Neural cell (in vitro differentiated cells): ENCODE data around the gene NUDT7. TPM values are rescaled to one million over a fixed set of nuclear protein-coding genes. Genes with fewer than 3 reads are reported as not detected.

Source experiments
- H2AFZ ChIP-seq: fragments of 200-600, 300-800 bp; sonication (generic), shearing (Covaris generic); 2 replicates; pipeline ENCODE4 v1.6.0; 2014; ENCODE audit warnings: low read depth, mild to moderate bottlenecking, antibody characterized with exemption, low read length, moderate library complexity
- H3F3A ChIP-seq: fragments of 200-600 bp; shearing (Covaris generic); 2 replicates; pipeline ENCODE4 v1.6.1; 2016; ENCODE audit warnings: mild to moderate bottlenecking, moderate library complexity, mixed read lengths, antibody characterized with exemption, low read length; ENCODE audit not compliant: insufficient read depth, poor library complexity, severe bottlenecking
- H3K27ac ChIP-seq: fragments of 200-600, 300-800 bp; sonication (generic), shearing (Covaris generic); 2 replicates; pipeline ENCODE4 v1.5.1; 2014; ENCODE audit warnings: mild to moderate bottlenecking, low read length, moderate library complexity
- H3K27me3 ChIP-seq: fragments of 300-800, 200-600 bp; sonication (generic), shearing (Covaris generic); 2 replicates; pipeline ENCODE4 v1.6.0; 2014; ENCODE audit warnings: mild to moderate bottlenecking, low read depth, low read length, moderate library complexity; ENCODE audit not compliant: insufficient read depth
- H3K36me3 ChIP-seq: fragments of 300-800, 200-600 bp; sonication (generic), shearing (Covaris generic); 2 replicates; pipeline ENCODE4 v1.5.1; 2014; ENCODE audit warnings: mild to moderate bottlenecking, antibody characterized with exemption, low read length, moderate library complexity; ENCODE audit not compliant: insufficient read depth
- H3K4me2 ChIP-seq: fragments of 300-800, 200-600 bp; sonication (generic), shearing (Covaris generic); 2 replicates; pipeline ENCODE4 v1.6.0; 2014; ENCODE audit warnings: mild to moderate bottlenecking, low read length
- H3K4me3 ChIP-seq: fragments of 300-800, 200-600 bp; sonication (generic), shearing (Covaris generic); 2 replicates; pipeline ENCODE4 v1.5.1; 2014; ENCODE audit warnings: mild to moderate bottlenecking, low read length, moderate library complexity
- H3K79me2 ChIP-seq: fragments of 200-600 bp; shearing (Covaris generic); replicated peaks from 2 replicates; pipeline ENCODE4 v1.6.0; 2014; ENCODE audit warnings: mild to moderate bottlenecking, low read length, moderate library complexity; ENCODE audit not compliant: insufficient read depth
- H3K9ac ChIP-seq: fragments of 300-800, 200-600 bp; sonication (generic), shearing (Covaris generic); 2 replicates; pipeline ENCODE4 v1.6.1; 2016; ENCODE audit warnings: mild to moderate bottlenecking, low read length, mixed read lengths
- H3K9me2 ChIP-seq: fragments of 200-600 bp; shearing (Covaris generic); 2 replicates; pipeline ENCODE4 v1.6.1; 2016; ENCODE audit warnings: mild to moderate bottlenecking, low read length, mixed read lengths; ENCODE audit not compliant: insufficient read depth
- H3K9me3 ChIP-seq: fragments of 200-600, 300-800 bp; sonication (generic), shearing (Covaris generic); 2 replicates; pipeline ENCODE4 v1.6.1; 2016; ENCODE audit warnings: mild to moderate bottlenecking, mixed run types, low read length, moderate library complexity, mixed read lengths
- H4K20me1 ChIP-seq: fragments of 200-600 bp; shearing (Covaris generic); 2 replicates; pipeline ENCODE4 v1.6.1; 2016; ENCODE audit warnings: mild to moderate bottlenecking, mixed run types; ENCODE audit not compliant: insufficient read depth
- CTCF ChIP-seq: fragments of 450-650 bp; IDR thresholded peaks from 2 replicates; pipeline ENCODE4 v1.5.1; 2014; ENCODE audit warnings: antibody characterized with exemption, mild to moderate bottlenecking, moderate library complexity; ENCODE audit not compliant: poor library complexity, severe bottlenecking
- EP300 ChIP-seq: fragments of 450-650 bp; conservative IDR thresholded peaks from 2 replicates; pipeline ENCODE4 v1.6.1; 2014; ENCODE audit warnings: antibody characterized with exemption, mild to moderate bottlenecking, moderate library complexity; ENCODE audit not compliant: poor library complexity, severe bottlenecking
- EZH2 ChIP-seq: fragments of 200-600, 300-800 bp; shearing (Covaris generic), sonication (generic); IDR thresholded peaks from 2 replicates; pipeline ENCODE4 v1.6.1; 2014; ENCODE audit warnings: antibody characterized with exemption, low read length, borderline replicate concordance, mild to moderate bottlenecking; ENCODE audit not compliant: insufficient read depth, poor library complexity, severe bottlenecking
- MXI1 ChIP-seq: fragments of 450-650 bp; conservative IDR thresholded peaks from 2 replicates; pipeline ENCODE4 v1.6.1; 2014; ENCODE audit warnings: antibody characterized with exemption, mild to moderate bottlenecking; ENCODE audit not compliant: poor library complexity, severe bottlenecking
- POLR2AphosphoS5 ChIP-seq: IDR thresholded peaks from 2 replicates; pipeline ENCODE4 v1.6.1; 2012
- RAD21 ChIP-seq: fragments of 450-650 bp; conservative IDR thresholded peaks from 2 replicates; pipeline ENCODE4 v1.6.1; 2014; ENCODE audit warnings: antibody characterized with exemption, mild to moderate bottlenecking, moderate library complexity
- REST ChIP-seq: IDR thresholded peaks from 2 replicates; pipeline ENCODE4 v1.6.1; 2012; ENCODE audit warnings: borderline replicate concordance
- SMC3 ChIP-seq: fragments of 450-650 bp; conservative IDR thresholded peaks from 2 replicates; pipeline ENCODE4 v1.6.1; 2014; ENCODE audit warnings: antibody characterized with exemption, mild to moderate bottlenecking, moderate library complexity; ENCODE audit not compliant: poor library complexity
- TAF1 ChIP-seq: IDR thresholded peaks from 2 replicates; pipeline ENCODE4 v1.6.1; 2012; ENCODE audit warnings: low read depth
- polyA plus RNA-seq: library from polyadenylated mRNA; depleted of rRNA; stranded (reverse); fragments of >200 nt; gene quantifications from 2 replicates; pipeline ENCODE4 v1.2.3, GENCODE V29; 2014

The NUDT7 gene
- polyA plus RNA-seq, 1 donor from 2014 or later: 13.9 TPM

DNA sequence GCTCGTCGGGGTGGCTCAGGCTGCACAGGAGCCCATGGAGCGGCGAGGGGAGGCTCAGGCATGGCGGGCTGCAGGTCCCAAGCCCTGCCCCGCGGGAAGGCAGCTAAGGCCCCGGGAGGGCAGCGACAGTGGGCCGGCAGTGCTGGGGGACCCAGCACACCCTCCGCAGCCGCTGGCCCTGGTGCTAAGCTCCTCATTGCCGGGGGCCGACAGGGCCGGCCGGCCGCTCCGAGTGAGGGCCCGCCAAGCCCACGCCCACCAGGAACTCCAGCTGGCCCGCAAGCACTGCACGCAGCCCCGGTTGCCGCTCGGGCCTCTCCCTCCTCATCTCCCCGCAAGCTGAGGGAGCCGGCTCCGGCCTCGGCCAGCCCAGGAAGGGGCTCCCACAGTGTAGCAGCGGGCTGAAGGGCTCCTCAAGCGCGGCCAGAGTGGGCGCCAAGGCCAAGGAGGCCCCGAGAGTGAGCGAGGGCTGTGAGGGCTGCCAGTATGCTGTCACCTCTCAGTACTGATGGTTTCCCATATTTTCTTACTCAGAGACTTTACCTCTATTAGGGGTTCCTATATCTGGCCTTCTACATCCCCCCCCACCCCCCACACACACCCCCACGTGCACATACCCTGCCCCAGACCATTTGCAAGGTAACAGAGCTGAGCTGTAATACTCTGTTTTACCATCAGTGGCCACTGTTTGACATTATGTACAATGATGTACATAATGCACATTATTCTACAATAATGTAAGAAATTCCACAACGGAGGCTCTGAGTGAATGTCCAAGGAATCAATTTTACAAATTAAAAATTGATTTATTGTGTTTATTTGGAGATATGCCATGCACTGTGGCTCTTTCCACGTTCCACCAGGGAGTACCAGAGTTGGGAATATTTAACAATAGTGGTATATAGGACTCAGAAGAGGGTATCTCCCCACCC is 62.4 kb downstream of the NUDT7 start:
- TF ChIP-seq RAD21 (no peak), CTCF (peak; percentile 36), POLR2AphosphoS5 (no peak), EP300 (no peak)
- H3K79me2 ChIP-seq: peaks cover 8% of the 10 kb centered on the region
- H3K9me2 ChIP-seq: no peaks in the 10 kb centered on the region
- H3K9me3 ChIP-seq: no peaks in the 10 kb centered on the region
- H3K4me3 ChIP-seq: no peak overlapping the region
- no peak overlapping the region for H3K4me2 ChIP-seq
- no peaks in the 10 kb centered on the region for H3K36me3 ChIP-seq
- no peaks in the 10 kb centered on the region for H3K27me3 ChIP-seq
- H3F3A ChIP-seq: no peaks in the 10 kb centered on the region
- H3K9ac ChIP-seq: no peak overlapping the region
- H3K27ac ChIP-seq: no peak overlapping the region
- H4K20me1 ChIP-seq: no peaks in the 10 kb centered on the region
- no peak overlapping the region for H2AFZ ChIP-seq

DNA sequence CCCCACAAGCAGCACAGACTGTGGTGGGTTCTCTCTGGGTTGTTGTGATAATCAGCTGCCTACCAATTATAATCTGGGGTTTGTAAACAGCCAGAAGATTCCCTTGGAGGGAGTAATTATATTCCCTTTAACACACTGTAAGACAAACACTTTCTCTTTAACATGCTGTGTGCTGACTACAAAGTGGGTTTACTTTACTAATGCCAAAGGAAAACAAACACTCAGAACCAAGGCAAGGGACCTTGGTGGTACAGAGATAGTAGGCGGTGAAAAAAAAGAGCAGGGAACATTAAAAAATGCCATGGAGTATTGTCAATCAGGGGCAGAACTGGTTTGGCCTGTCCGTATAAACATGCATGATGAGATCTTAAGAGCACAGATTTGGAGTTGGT is 63.1 kb downstream of the NUDT7 start:
- H3K9me2 ChIP-seq: no peaks in the 10 kb centered on the region
- no peak overlapping the region for H3K27ac ChIP-seq
- TF ChIP-seq EP300: no peak
- TF ChIP-seq SMC3: no peak
- no peak for TF ChIP-seq POLR2AphosphoS5
- TF ChIP-seq EZH2: no peak
- TF ChIP-seq REST: no peak
- no peak for TF ChIP-seq MXI1
- no peak for TF ChIP-seq CTCF
- no peak for TF ChIP-seq TAF1
- no peak for TF ChIP-seq RAD21
- no peak overlapping the region for H3K4me2 ChIP-seq
- H3K36me3 ChIP-seq: no peaks in the 10 kb centered on the region
- no peak overlapping the region for H3K9ac ChIP-seq
- H3K27me3 ChIP-seq: no peaks in the 10 kb centered on the region
- H4K20me1 ChIP-seq: no peaks in the 10 kb centered on the region
- no peak overlapping the region for H2AFZ ChIP-seq
- H3K4me3 ChIP-seq: no peak overlapping the region
- H3K79me2 ChIP-seq: peaks cover 14% of the 10 kb centered on the region
- H3F3A ChIP-seq: no peaks in the 10 kb centered on the region
- no peaks in the 10 kb centered on the region for H3K9me3 ChIP-seq
